ENCODE measurements around the gene PRR13.

DNA sequence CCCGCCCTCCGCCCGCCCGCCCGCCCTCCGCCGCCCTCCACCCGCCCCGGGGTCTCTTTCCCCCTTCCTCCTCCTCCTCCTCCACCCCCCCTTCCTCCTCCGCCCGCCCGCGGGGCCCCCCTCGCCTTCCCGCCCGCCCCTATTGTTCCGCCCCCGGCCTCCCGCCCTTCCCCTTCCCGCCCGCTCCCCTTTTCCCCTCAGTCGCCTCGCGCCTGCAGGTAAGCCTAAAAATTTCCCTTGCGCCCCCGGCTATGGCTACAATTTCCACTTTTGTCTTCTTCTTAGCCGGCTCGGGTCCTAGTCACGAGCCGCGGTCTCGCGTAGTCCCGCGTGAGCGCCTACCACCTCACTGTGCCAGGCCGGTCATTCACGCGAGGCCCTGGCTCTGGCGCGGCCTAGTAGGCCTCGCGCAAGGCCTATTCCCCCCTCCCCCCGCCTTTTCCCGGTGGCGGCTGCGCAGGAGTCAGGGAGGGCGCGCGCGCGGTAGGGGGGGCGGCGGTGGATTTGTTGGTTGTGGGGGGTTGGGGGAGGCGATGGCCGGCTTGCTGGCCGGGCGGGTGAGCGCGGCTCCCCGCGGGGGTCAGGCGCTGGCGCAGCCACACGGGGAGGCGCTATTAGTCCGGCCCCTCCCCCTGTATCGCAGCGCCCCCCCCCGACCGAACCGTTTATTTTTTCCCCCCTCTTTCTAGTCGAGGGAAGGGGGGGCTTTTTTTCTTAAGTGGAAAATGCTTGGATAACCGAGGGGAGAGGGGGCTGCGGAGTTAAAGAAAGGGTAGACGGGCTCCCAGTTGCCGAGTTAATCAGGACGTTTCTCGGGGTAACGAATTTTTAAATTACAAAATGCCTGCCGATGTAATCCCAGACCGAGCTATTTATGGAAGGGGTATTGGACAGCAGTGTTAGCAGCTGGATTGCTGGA, 10.9 kb downstream of the PRR13 start:
- peak; percentile 43 for TF ChIP-seq POLR2A (IDR thresholded peaks at IDR 0.05; ENCODE audit: low read depth)
- TF ChIP-seq, protein P1, sequence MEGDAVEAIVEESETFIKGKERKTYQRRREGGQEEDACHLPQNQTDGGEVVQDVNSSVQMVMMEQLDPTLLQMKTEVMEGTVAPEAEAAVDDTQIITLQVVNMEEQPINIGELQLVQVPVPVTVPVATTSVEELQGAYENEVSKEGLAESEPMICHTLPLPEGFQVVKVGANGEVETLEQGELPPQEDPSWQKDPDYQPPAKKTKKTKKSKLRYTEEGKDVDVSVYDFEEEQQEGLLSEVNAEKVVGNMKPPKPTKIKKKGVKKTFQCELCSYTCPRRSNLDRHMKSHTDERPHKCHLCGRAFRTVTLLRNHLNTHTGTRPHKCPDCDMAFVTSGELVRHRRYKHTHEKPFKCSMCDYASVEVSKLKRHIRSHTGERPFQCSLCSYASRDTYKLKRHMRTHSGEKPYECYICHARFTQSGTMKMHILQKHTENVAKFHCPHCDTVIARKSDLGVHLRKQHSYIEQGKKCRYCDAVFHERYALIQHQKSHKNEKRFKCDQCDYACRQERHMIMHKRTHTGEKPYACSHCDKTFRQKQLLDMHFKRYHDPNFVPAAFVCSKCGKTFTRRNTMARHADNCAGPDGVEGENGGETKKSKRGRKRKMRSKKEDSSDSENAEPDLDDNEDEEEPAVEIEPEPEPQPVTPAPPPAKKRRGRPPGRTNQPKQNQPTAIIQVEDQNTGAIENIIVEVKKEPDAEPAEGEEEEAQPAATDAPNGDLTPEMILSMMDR (IDR thresholded peaks at IDR 0.05) = peak; percentile 34 to 48 (median 40)
- no peak for TF ChIP-seq EP300 (IDR thresholded peaks at IDR 0.05)
- peak; percentile 4 to 74 for TF ChIP-seq POLR2AphosphoS5 (IDR thresholded peaks at IDR 0.05)

Measured in esophagus muscularis mucosa (tissue), 4 donors.